ENCODE results near the gene FER.
"Not testable (repeated sequence)": the region's sequence is repeated elsewhere in the genome, so short reads cannot be mapped to it uniquely, and the experiment has no call there.

The FER gene

DNA sequence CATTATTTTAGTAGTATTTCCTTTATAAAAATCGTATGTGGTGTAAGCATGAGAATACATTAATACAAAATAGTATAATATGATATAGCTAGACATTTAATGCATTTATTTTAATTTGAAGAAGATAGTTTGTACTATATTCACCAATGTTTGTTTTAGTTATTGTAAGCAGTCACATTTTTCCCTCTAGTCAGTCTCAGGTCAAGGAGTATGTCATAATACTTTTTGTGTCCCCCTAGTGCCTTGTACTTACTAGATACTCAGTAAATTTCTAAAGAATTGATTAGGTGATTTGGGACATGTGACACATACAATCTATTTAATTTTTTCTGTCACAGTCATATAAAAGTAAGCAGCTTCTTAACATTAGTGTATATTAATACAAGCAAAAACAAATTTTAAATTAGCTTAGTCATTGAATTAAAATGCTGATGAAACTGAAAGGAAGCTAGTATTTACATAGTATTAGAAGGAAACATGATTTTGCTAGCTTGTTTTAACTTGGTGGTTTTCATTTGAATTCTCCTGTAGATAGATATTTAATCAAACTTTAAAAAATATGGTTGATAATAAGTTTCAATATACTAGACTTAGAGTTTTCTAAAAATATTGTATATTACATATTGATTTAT lies 242.2 kb downstream of the FER start:
- DNase-seq = no peak

- DNase-seq = not testable (repeated sequence)
Observed at GRCh38 chr5:108992396-108993085, 244.8 kb downstream of the FER start.

DNA sequence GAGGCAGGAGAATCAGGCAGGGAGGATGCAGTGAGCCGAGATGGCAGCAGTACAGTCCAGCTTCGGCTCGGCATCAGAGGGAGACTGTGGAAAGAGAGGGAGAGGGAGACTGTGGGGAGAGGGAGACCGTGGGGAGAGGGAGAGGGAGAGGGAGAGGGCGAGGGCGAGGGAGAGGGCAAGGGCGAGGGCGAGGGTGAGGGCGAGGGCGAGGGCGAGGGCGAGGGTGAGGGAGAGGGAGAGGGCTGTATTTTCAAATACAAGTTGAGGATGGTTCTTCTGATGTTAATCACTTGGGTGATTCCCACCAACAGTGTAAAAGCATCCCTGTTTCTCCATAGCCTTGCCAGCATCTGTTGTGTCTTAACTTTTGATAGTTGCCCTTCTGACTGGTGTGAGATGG lies 245.7 kb downstream of the FER start:
- not testable (repeated sequence) for DNase-seq

- no peak for DNase-seq
Observed at GRCh38 chr5:108997720-108998119, 250.0 kb downstream of the FER start.

DNA sequence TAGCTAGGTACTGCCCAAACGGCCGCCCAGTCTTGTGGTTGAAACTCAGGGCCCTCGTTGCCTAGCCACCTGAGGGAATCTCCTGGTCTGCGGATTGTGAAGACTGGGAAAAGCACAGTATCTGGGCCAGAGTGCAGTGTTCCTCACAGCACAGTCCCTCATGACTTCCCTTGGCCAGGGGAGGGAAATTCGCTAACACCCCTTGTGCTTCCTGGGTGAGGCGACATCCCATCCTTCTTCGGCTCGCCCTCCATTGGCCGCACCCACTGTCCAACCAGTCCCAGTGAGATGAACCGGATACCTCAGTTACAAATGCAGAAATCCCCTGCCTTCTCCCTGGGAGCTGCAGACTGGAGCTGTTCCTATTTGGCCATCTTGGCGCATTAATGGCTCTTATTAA lies 250.5 kb downstream of the FER start:
- DNase-seq = no peak

DNA sequence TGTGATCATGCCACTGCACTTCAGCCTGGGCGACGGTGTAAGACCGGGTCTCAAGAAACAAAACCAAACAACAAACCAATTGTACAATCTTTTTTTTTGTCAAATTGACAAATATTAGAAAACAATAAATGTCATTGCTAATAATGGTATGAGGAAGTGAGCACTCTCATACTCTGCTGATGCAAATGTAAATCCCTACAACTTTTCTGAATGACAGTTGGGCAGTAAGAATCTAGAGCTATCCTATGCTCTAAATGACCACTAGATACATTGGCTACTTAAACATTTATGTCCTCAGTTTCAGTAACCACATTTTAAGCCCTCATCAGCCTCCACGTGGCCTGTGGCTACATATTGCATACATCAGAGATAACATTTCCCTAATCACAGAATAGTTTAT lies 256.2 kb downstream of the FER start:
- no peak for DNase-seq

DNA sequence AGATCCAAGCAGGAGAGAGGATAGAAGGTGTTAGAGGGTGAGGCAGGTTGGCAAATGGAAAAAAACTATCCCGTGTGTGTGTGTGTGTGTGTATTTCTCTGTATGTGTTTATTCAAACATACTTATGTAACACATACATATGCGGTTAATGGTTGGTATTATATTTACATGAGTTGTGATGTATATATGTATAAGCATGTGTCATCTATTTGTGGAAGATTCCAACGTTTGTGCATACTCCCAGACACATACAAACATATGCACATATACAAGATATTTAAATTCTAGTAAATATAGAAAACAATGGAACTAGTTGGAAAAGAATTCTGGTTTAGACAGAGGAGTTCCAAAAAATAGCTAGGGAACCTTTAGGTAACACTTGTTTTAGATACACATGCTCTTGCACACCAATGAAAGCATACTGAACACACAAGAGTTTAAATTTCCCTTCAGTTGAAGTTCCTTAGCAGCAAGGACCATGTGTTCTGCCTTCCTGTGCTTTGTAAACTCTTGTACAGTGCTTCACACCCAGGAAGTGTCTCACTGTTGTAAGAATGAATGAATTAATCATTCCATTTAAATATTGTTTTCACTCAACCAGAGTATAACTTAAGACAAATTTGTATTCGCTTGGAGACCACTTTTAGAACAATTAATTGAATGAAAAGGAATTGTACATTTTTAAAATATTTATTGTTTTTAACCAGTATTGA lies 257.8 kb downstream of the FER start:
- DNase-seq = no peak

- no peak for DNase-seq
Observed at GRCh38 chr5:109006129-109006528, 258.4 kb downstream of the FER start.

GRCh38 chr5:109016300-109016699 lies 268.6 kb downstream of the FER start:
- no peak for DNase-seq

DNA sequence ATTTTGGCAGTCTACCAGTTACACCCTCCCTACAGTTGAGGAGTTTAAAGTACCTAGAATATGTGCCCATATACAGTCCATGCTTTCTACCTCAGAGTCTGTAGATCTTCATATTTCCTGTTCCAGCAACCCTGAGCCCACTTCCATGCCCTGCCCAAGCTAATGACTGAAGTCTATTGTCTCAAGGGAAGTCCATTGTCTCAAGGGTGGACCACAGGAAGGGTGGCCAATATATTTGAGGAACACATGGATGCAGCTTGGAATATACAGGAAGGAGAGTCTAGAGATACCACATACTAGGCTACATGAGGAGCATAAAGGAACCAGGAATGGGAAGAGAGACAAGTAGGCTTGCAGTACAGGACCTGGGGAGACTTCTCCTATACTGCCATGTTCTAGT lies 274.4 kb downstream of the FER start:
- DNase-seq = no peak

- not testable (repeated sequence) for DNase-seq
Observed at GRCh38 chr5:109025729-109026128, 278.0 kb downstream of the FER start.

- DNase-seq = no peak
Observed at GRCh38 chr5:109027983-109028607, 280.4 kb downstream of the FER start.

DNA sequence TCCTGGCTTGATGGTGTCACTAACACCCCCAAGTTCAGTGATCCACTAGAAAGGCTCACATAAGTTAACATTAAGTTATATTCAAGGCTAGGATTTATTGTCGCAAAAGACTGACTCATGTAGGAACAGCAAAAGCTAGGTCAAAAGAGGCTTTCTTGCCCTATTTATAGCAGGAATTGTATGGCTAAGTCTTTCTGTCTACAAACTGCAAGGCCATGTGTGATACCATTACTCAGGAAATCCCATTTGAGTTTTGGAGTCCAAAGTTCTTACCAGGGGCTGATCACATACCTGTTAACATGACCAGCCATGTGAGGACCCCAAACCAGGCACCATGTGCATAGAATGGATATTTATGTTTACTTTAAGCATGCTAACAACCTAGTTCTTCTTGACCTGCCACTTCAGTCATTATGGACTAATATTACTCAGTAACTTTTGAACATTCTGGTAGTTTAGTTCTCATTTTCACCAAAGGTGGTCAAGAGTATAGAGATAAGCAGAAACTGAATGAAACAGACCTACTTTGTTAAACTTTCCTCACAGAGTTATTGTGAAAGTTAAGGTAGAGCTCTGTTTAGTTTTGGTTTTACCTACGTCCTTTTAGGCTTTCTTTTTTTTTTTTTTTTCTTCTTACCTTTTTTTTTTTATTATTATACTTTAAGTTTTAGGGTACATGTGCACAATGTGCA lies 281.1 kb downstream of the FER start:
- DNase-seq = no peak

DNA sequence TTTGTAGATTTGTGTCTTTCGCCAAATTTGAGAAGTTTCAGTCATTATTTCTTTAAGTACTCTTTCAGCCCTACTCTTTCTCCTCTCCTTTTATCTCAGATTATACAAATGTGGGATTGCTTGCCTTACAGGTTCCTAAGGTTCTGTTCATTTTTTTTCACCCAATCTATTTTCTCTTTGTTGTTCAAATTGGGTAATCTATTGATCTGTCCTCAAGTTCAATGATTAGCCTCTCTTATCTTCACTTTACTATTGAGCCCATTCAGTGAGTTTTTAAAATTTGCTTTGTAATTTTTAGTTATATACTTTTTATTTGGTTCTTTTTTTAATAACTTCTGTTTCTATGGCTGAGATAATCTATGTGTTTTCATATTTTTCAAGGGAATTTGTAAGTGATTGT lies 282.1 kb downstream of the FER start:
- DNase-seq = no peak

- DNase-seq = no peak
Observed at GRCh38 chr5:109030360-109031143, 282.9 kb downstream of the FER start.

DNA sequence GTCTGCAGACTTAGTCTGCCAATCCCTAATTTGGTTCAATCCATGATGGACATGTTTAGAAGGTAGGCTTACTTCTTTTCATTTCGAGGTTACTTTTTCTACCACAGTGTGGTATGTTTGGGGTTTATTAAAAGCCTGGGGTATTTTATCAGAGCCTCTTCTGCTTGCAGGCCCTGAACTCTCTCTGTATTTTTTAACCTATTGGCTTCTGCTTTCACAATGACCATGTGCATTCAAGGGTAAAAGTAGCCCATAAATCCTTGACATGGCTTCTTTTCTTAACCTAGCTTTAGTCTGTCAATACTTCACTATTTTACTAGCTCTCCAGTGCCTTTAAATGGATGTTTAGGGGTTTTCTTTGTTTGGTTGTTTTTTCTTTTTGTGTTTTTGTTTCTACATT lies 286.6 kb downstream of the FER start:
- DNase-seq = no peak

DNA sequence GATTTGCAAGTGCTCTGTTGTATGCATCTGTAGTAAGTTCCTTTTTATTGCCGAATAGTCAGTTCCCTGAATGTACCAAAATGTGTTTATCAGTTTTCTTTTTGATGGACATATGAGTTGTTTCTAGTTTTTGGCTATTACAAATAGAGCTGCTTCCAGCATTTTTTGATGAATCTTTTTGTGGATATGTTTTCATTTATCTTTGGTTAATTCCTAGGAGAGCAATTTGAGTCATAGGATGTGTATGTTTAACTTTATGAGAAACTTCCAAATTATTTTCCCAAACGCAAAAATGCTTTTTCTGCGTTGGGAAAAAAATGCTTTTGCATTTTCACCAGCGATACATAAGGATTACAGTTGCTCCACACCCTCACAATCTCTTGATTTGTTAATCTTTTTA lies 287.7 kb downstream of the FER start:
- no peak for DNase-seq

DNA sequence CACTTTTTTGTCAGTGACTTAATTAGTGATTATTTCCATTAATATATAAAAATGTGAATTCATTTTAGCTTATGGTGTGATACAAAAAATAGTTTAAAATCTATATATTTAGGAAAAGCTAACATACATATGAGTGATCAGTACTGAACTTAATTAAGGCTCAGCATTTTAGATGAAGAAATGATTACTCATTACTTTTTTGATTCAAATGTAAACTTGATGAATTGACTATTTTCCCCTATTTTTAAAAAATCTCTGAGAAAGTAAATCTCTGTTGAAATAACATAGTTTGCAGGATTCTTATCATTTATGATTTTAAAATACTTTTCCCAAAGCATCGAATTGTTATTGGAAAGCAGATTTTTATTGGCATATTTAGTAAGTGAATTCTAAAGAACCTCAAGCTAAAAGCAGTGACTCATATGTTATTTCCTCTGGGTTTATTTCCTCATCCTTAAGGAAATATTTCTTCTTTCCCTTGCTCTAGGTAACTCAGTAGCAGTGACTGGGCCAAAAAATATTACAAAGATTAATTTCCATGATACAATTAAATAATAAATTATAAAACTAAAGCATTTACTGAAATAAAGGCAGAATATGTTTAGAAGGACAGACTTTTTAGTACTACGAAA lies 290.6 kb downstream of the FER start:
- DNase-seq = no peak

GRCh38 chr5:109041317-109041716 lies 293.6 kb downstream of the FER start:
- DNase-seq = no peak

GRCh38 chr5:109045710-109046109 lies 298.0 kb downstream of the FER start:
- DNase-seq = no peak

GRCh38 chr5:109049565-109049964 lies 301.9 kb downstream of the FER start:
- DNase-seq = no peak

- DNase-seq = not testable (repeated sequence)
Observed at GRCh38 chr5:109050321-109050720, 302.6 kb downstream of the FER start.
